ENCODE measurements around the gene ROR2. TPM values are rescaled to one million over a fixed set of nuclear protein-coding genes. Genes with fewer than 3 reads are reported as not detected.

ROR2 gene
- total RNA-seq, 1 donor, result 3.0 TPM

GRCh38 chr9:91935805-91936514, 14.1 kb downstream of the ROR2 start:
- no peak for DNase-seq (ENCODE audit: low read depth)
- TF ChIP-seq CTCF (IDR thresholded peaks at IDR 0.05; ENCODE audit: insufficient read depth, low read depth, low read length), result no peak
- no peak overlapping the region for H3K4me3 ChIP-seq (ENCODE audit: low read depth, low read length)

GRCh38 chr9:91935066-91935749, 14.8 kb downstream of the ROR2 start:
- DNase-seq (ENCODE audit: low read depth), result no peak
- TF ChIP-seq CTCF (IDR thresholded peaks at IDR 0.05; ENCODE audit: insufficient read depth, low read depth, low read length), result no peak
- H3K4me3 ChIP-seq (ENCODE audit: low read depth, low read length), result no peak overlapping the region

GRCh38 chr9:91934654-91935053, 15.4 kb downstream of the ROR2 start:
- H3K4me3 ChIP-seq (ENCODE audit: low read depth, low read length), result no peak overlapping the region
- no peak for TF ChIP-seq CTCF (IDR thresholded peaks at IDR 0.05; ENCODE audit: insufficient read depth, low read depth, low read length)
- no peak for DNase-seq (ENCODE audit: low read depth)

GRCh38 chr9:91933556-91934352, 16.3 kb downstream of the ROR2 start:
- peak overlapping the region; percentile 35 for H3K4me3 ChIP-seq (ENCODE audit: low read depth, low read length)
- no peak for TF ChIP-seq CTCF (IDR thresholded peaks at IDR 0.05; ENCODE audit: insufficient read depth, low read depth, low read length)
- peak; percentile 83 for DNase-seq (ENCODE audit: low read depth)

GRCh38 chr9:91930475-91930874, 19.6 kb downstream of the ROR2 start:
- no peak for DNase-seq (ENCODE audit: low read depth)
- no peak overlapping the region for H3K4me3 ChIP-seq (ENCODE audit: low read depth, low read length)
- TF ChIP-seq CTCF (IDR thresholded peaks at IDR 0.05; ENCODE audit: insufficient read depth, low read depth, low read length), result no peak

- no peak for TF ChIP-seq CTCF (IDR thresholded peaks at IDR 0.05; ENCODE audit: insufficient read depth, low read depth, low read length)
Observed at GRCh38 chr9:91929331-91929730, 20.7 kb downstream of the ROR2 start.

More at GRCh38 chr9:91929331-91929730, 20.7 kb downstream of the ROR2 start:
- no peak for DNase-seq (ENCODE audit: low read depth)
- no peak overlapping the region for H3K4me3 ChIP-seq (ENCODE audit: low read depth, low read length)

Measured in fibroblast of villous mesenchyme (primary cell).